Activated CD4-positive, alpha-beta T cell treated with anti-CD3 and anti-CD28 coated beads, Interleukin-2, amount 50 U/mL, for 16 hours (primary cell): Measurements from ENCODE around the gene NLGN2.
A peak's percentile ranks its signal among the peaks of the same experiment; 100 is the strongest.

Experiments
- DNase-seq: peaks from one replicate; pipeline ENCODE4 v3.0.0-alpha.2; 2020

Gene NLGN2

GRCh38 chr17:7392696-7393612, 14.7 kb upstream of the NLGN2 start:
- no peak for DNase-seq

GRCh38 chr17:7393613-7394451, 13.8 kb upstream of the NLGN2 start:
- peak; percentile 53 for DNase-seq

- DNase-seq, result peak; percentile 86
Observed at GRCh38 chr17:7394452-7395191, 13.0 kb upstream of the NLGN2 start, which contains the start of gene PLSCR3. PLSCR3 (minus strand) TSS chr17:7394525; CDS start chr17:7394110, 415 bp downstream.

GRCh38 chr17:7396147-7396546, 11.5 kb upstream of the NLGN2 start:
- DNase-seq, result no peak

- DNase-seq, result no peak
Observed at GRCh38 chr17:7398612-7399011, 9.0 kb upstream of the NLGN2 start.

GRCh38 chr17:7403043-7403726, 4.5 kb upstream of the NLGN2 start:
- DNase-seq, result no peak

GRCh38 chr17:7403727-7403976, 4.0 kb upstream of the NLGN2 start:
- DNase-seq, result no peak

GRCh38 chr17:7403977-7404736, 3.5 kb upstream of the NLGN2 start, which contains the start of gene TMEM256:
TMEM256 (minus strand) TSS chr17:7404097; CDS start chr17:7404084, 13 bp downstream.
- peak; percentile 97 for DNase-seq

GRCh38 chr17:7404737-7405349, 2.8 kb upstream of the NLGN2 start:
- DNase-seq, result no peak

GRCh38 chr17:7405350-7406234, 2.1 kb upstream of the NLGN2 start:
- DNase-seq, result no peak

- DNase-seq, result no peak
Observed at GRCh38 chr17:7406235-7406825, 1.3 kb upstream of the NLGN2 start.

GRCh38 chr17:7407082-7407481, 563 bp upstream of the NLGN2 start:
- DNase-seq, result no peak

- DNase-seq, result no peak
Observed at GRCh38 chr17:7408252-7408727, 645 bp downstream of the NLGN2 start.

- no peak for DNase-seq
Observed at GRCh38 chr17:7408863-7409262, 1.2 kb downstream of the NLGN2 start.

- DNase-seq, result no peak
Observed at GRCh38 chr17:7409716-7410115, 2.1 kb downstream of the NLGN2 start.

GRCh38 chr17:7410634-7411426, 3.2 kb downstream of the NLGN2 start:
- no peak for DNase-seq

- no peak for DNase-seq
Observed at GRCh38 chr17:7411427-7411750, 3.7 kb downstream of the NLGN2 start.

GRCh38 chr17:7413346-7413985, 5.8 kb downstream of the NLGN2 start:
- DNase-seq, result no peak
